ENCODE data around the gene DSCAM. TPM values are rescaled to one million over a fixed set of nuclear protein-coding genes. Genes with fewer than 3 reads are reported as not detected.

DSCAM gene
- total RNA-seq, 1 experiment from 2014 or later: not detected

- Histone ChIP-seq H3K4me2 (ENCODE audit: low read length) (no peak overlapping the region), H3K4me1 (ENCODE audit: control insufficient read depth in 1 of 2, insufficient read depth in 2 of 2, low read length in 2 of 2) (no peaks in the 10 kb centered on the region), H3K36me3 (ENCODE audit: control insufficient read depth in 1 of 2, insufficient read depth in 2 of 2, low read length in 2 of 2) (no peaks in the 10 kb centered on the region), H3K9me2 (ENCODE audit: insufficient read depth) (no peaks in the 10 kb centered on the region), H4K20me1 (ENCODE audit: insufficient read depth) (no peaks in the 10 kb centered on the region), H3K27ac (ENCODE audit: low read depth, low read length) (no peak overlapping the region), H3K27me3 (ENCODE audit: insufficient read depth, low read length) (no peaks in the 10 kb centered on the region), H3K79me2 (ENCODE audit: insufficient read depth, low read length) (no peaks in the 10 kb centered on the region), H2AFZ (ENCODE audit: low read depth, low read length, poor library complexity, severe bottlenecking) (no peak overlapping the region), H3K9me3 (ENCODE audit: control insufficient read depth in 1 of 2, insufficient read depth in 1 of 2, low read depth in 1 of 2, low read length in 2 of 2) (peaks cover 3 to 50% of the 10 kb centered on the region in 2 experiments; a peak in 2 of 4 replicates), H3K9ac (ENCODE audit: low read length) (no peak overlapping the region), H3K4me3 (replicated peaks in 1 of 2; ENCODE audit: low read depth in 1 of 2, low read length in 2 of 2) (no peak overlapping the region)
- TF ChIP-seq POLR2A (IDR thresholded peaks at IDR 0.05; ENCODE audit: borderline replicate concordance, extremely low read depth, insufficient read depth, insufficient read length) (no peak), YY1 (IDR thresholded peaks at IDR 0.05; ENCODE audit: extremely low read depth, insufficient replicate concordance, low read depth, low read length) (no peak), EGR1 (IDR thresholded peaks at IDR 0.05; ENCODE audit: low read depth) (no peak), POLR2AphosphoS5 (IDR thresholded peaks at IDR 0.05; ENCODE audit: low read depth, low read length) (no peak), REST (IDR thresholded peaks at IDR 0.05; ENCODE audit: low read depth) (no peak), SP1 (IDR thresholded peaks at IDR 0.05; ENCODE audit: low read depth) (no peak), MAX (IDR thresholded peaks at IDR 0.05) (no peak)
- no TSS peak for BruUV-seq (replicated peaks)
- ChIA-PET RAD21 (ENCODE audit: low non-redundant PET in 1 of 2, low total read pairs in 2 of 2, uncharacterized antibody in 2 of 2, unreplicated experiment in 2 of 2) (no interaction called here), POLR2A (no interaction called here), CTCF (no interaction called here)
- ATAC-seq (no peak), DNase-seq (ENCODE audit: low read depth, low spot score) (no peak)
- intact Hi-C loops (cut with micrococcal nuclease): no loop called here
Measured at GRCh38 chr21:40547906-40548513, 298.9 kb downstream of the DSCAM start.

Data from HCT116 (cell line).